GM10248 (cell line): ENCODE results near the gene ZNF440.
"Not testable (repeated sequence)": the region's sequence is repeated elsewhere in the genome, so short reads cannot be mapped to it uniquely, and the experiment has no call there.

ENCODE experiments used
- CTCF ChIA-PET: fragments of 300-600 bp; sonication (Branson Sonifier 250); formaldehyde crosslinking; extraction: SDS; loops from one replicate; lab custom pipeline; 2021; ENCODE audit warnings: antibody characterized with exemption; lab: Yijun Ruan, JAX
- POLR2A ChIA-PET: fragments of 350-650 bp; sonication (Branson Sonifier 250); formaldehyde crosslinking; extraction: SDS; loops from one replicate; lab custom pipeline; 2020; ENCODE audit warnings: antibody characterized with exemption; lab: Yijun Ruan, JAX
- DNase-seq: peaks from one replicate; pipeline ENCODE4 v3.0.0; 2012; ENCODE audit errors: extremely low spot score
- TF ChIP-seq, protein P1 (sequence below): IDR thresholded peaks from 2 replicates; pipeline ENCODE4 v1.5.1; 2012; ENCODE audit warnings: mild to moderate bottlenecking, low read depth; ENCODE audit errors: extremely low read depth, missing control alignments, control extremely low read depth

Gene ZNF440

GRCh38 chr19:11832253-11832912 is 18.3 kb downstream of the ZNF440 start:
- POLR2A ChIA-PET: no interaction called here
- CTCF ChIA-PET: no interaction called here
- TF ChIP-seq, protein P1, sequence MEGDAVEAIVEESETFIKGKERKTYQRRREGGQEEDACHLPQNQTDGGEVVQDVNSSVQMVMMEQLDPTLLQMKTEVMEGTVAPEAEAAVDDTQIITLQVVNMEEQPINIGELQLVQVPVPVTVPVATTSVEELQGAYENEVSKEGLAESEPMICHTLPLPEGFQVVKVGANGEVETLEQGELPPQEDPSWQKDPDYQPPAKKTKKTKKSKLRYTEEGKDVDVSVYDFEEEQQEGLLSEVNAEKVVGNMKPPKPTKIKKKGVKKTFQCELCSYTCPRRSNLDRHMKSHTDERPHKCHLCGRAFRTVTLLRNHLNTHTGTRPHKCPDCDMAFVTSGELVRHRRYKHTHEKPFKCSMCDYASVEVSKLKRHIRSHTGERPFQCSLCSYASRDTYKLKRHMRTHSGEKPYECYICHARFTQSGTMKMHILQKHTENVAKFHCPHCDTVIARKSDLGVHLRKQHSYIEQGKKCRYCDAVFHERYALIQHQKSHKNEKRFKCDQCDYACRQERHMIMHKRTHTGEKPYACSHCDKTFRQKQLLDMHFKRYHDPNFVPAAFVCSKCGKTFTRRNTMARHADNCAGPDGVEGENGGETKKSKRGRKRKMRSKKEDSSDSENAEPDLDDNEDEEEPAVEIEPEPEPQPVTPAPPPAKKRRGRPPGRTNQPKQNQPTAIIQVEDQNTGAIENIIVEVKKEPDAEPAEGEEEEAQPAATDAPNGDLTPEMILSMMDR: no peak
- no peak for DNase-seq

DNA sequence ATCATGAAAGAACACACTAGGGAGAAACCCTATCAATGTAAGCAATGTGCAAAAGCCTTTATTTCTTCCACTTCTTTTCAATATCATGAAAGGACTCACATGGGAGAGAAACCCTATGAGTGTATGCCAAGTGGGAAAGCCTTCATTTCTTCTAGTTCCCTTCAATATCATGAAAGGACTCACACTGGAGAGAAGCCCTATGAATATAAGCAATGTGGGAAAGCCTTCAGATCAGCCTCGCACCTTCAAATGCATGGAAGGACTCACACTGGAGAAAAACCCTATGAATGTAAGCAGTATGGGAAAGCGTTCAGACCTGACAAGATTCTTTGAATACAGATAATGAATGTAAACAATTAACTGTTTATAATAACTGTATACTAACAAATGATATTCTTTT is 19.5 kb downstream of the ZNF440 start:
- POLR2A ChIA-PET: no interaction called here

GRCh38 chr19:11835626-11836066 is 21.6 kb downstream of the ZNF440 start:
- DNase-seq, CTCF ChIA-PET: not testable (repeated sequence)

More for the DNA sequence above, 19.5 kb downstream of the ZNF440 start:
- TF ChIP-seq, protein P1: no peak
- CTCF ChIA-PET: no interaction called here
- no peak for DNase-seq

GRCh38 chr19:11843722-11844121 is 29.6 kb downstream of the ZNF440 start:
- ChIA-PET CTCF (interaction anchor here (0.6 kb wide), 1 partner anchor 343 kb away, joined by 3 read pairs; no protein-coding TSS in a partner anchor), POLR2A (no interaction called here)
- no peak for DNase-seq
- TF ChIP-seq, protein P1: no peak

More at GRCh38 chr19:11835626-11836066, 21.6 kb downstream of the ZNF440 start:
- POLR2A ChIA-PET: not testable (repeated sequence)

DNA sequence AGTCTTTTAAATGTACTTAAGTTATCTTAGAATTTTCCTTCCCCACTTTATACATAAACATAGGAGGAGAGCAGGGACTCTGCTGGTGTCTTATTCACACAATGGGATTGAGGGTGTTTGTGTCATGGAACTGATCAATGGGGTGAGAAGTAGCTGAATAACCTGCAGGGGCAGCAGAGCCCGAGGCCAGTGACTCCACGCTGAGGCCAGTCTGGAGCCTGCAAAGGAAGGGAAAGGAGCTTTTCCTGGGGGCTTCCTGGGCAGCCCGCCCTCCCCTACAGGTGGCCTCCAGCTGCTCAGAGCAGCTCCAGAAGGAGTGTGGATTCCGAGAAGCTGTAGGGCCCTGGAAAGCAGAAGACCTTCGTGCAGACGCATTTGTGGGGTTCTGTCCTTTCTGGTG is 33.5 kb downstream of the ZNF440 start:
- CTCF ChIA-PET: interaction anchor here (3.3 kb wide), 1 partner anchor 50 kb away, joined by 11 read pairs; the partner anchor contains the start of gene ZNF491
- POLR2A ChIA-PET: interaction anchor here (0.6 kb wide), 1 partner anchor 11 kb away, joined by 4 read pairs; no protein-coding TSS in a partner anchor
- DNase-seq: not testable (repeated sequence)

DNA sequence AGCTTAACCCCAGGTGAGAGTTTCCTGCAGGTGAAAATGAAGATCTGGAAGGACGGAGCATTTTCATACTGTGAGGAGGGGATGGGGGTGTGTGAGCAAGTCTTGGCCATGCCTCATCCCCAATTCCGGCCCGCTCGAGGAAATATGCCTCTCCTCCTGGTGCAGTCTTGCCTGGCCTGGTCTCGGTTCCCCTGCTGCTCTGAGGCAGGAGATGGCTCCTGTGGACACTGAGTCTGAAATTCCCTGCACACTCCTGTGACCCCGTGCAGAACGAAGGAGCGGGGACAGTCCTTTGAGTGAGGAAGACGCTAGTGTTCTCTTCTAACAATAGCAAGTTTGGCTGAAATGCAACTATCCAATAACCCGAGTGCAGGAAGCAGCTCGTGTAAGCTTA is 34.1 kb downstream of the ZNF440 start:
- ChIA-PET POLR2A (no interaction called here), CTCF (interaction anchor here (1.3 to 3.3 kb wide), 2 partner anchors 50 to 76 kb away, joined by 8 to 11 read pairs; partner anchors contain the start of gene ZNF491)
- TF ChIP-seq, protein P1: no peak
- DNase-seq: no peak

DNA sequence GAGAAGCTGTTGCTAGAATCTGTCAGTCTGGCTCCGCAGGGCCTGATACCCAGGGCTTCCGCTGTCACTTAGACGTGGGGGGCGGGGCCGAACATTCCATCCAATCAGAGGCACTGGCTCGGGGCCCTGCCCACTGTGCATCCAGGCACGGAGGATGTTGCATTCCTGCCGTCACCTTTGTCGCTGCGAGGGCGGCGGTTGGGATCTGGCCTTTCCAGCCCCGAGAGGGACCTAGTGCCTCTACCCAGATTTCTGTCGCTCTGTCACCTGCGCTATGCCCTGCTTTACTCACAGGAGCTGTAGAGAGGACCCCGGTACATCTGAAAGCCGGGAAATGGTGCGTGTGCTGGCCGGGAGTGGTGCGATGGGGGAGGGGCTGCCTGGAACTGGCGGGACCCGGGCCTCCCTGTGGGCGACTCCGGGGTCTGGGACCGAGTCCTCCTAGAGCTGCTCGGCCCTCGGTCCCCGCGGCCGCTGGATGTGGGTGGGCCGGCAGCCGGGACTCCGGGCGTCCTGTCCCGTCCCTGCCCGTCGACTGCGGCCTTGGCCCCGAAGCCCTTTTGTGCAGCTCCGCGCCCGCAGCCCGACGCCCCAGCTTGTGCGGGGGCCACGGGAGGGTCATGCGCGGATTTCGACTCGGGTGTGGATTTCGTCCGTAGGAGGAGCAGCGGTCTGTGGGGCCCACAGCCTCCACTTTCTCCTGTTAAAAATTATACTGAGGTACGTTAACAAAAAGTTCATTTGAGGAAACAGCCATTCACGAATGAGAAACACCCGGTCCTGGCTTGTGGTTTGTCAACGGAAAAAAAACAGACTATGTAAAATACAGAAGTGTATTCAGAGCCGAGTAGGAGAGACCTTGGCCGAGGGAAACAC is 34.8 kb downstream of the ZNF440 start, which contains the start of gene ZNF439:
Gene ZNF439 (plus strand): TSS at position 133 of the 876 bp plus-strand sequence. CDS start 142 bp downstream, at position 275.
- TF ChIP-seq, protein P1: no peak
- peak; percentile 92 for DNase-seq
- ChIA-PET POLR2A (no interaction called here), CTCF (interaction anchor here (1.3 to 3.3 kb wide), 2 partner anchors 51 to 75 kb away, joined by 8 to 11 read pairs; partner anchors contain the start of gene ZNF491)

- DNase-seq, POLR2A ChIA-PET: not testable (repeated sequence)
- CTCF ChIA-PET: interaction anchor here (1.1 kb wide), 1 partner anchor 34 kb away, joined by 3 read pairs; no protein-coding TSS in a partner anchor
Measured at GRCh38 chr19:11850289-11850688, 36.2 kb downstream of the ZNF440 start.
